Skeletal muscle cell (primary cell): ENCODE results near the gene SUFU.
"Not testable (repeated sequence)": the region's sequence is repeated elsewhere in the genome, so short reads cannot be mapped to it uniquely, and the experiment has no call there.

Experiments
- DNase-seq: peaks from one replicate; pipeline ENCODE4 v3.0.0-alpha.2; 2010; ENCODE audit warnings: low read depth
- H3K4me3 ChIP-seq: 2 replicates; pipeline ENCODE4 v1.5.1; 2011; ENCODE audit warnings: low read depth, mild to moderate bottlenecking, control low read depth, low read length, moderate library complexity

Gene SUFU

DNA sequence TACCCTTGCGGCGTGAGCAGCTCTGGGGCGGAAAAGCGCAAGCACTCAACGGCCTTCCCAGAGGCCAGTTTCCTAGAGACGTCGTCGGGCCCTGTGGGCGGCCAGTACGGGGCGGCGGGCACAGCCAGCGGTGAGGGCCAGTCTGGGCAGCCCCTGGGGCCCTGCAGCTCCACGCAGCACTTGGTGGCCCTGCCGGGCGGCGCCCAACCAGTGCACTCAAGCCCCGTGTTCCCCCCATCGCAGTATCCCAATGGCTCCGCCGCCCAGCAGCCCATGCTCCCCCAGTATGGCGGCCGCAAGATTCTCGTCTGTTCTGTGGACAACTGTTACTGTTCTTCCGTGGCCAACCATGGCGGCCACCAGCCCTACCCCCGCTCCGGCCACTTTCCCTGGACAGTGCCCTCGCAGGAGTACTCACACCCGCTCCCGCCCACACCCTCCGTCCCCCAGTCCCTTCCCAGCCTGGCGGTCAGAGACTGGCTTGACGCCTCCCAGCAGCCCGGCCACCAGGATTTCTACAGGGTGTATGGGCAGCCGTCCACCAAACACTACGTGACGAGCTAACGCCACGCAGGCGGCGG, 153.1 kb downstream of the SUFU start:
- no peak for DNase-seq
- H3K4me3 ChIP-seq = no peak overlapping the region

DNA sequence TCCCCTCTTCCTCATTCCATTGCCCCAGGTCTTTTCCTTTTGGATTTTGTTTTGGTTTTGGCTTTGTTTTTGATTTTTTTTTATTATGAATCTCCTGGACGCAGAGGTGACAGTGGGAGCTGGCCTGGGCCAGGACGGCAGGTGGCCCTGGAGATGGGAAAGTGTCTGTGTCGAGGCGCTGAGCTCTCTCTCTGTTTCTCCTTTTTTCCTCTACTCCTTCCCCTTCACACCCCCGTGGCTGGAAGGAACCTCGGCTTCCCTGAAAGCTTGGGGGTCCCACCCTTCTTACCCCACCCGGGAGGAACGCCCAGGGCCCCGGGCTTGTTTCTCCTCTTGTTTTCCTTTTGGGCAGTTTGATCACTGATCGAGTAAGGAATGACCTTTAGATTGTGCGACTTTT, 153.7 kb downstream of the SUFU start:
- H3K4me3 ChIP-seq = no peak overlapping the region
- no peak for DNase-seq

GRCh38 chr10:102657984-102658724, 154.4 kb downstream of the SUFU start:
- DNase-seq = no peak

DNA sequence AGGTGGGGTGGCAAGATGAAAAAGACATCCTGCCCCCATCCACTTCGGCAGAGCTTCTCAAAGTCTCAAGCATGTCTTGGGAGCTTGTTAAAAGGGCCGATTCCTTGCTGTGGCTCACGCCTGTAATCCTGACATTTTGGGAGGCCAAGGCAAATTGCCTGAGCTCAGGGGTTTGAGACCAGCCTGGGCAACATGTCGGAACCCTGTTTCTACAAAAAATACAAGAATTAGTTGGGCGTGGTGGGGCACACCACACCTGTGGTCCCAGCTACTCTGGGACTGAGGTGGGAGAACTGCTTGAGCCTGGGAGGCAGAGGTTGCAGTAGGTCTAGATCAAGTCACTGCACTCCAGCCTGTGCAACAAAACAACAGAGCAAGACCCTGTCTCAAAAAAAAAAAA, 155.0 kb downstream of the SUFU start:
- H3K4me3 ChIP-seq = no peak overlapping the region
- no peak for DNase-seq

More at GRCh38 chr10:102657984-102658724, 154.4 kb downstream of the SUFU start:
- no peak overlapping the region for H3K4me3 ChIP-seq

GRCh38 chr10:102660888-102661657, 157.3 kb downstream of the SUFU start:
- no peak for DNase-seq

DNA sequence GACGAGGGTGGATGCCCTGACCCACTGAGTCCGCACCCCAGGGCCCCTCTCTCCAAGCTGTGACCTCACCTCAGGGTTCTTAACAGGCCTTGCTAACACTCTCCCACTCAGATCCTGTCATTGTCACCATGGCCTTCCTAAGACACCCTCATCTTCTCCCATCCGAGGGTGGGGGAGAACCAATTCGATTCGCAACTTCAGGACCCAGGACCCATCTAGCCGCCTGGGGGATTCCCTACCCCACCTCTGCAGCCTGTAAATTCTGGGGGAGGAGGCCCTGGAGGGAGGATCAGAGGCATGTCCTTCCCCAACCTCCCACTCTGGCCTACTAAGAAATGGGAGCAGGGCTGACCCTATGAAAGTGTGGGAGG, 157.9 kb downstream of the SUFU start:
- no peak for DNase-seq
- no peak overlapping the region for H3K4me3 ChIP-seq

More at GRCh38 chr10:102660888-102661657, 157.3 kb downstream of the SUFU start:
- H3K4me3 ChIP-seq = no peak overlapping the region

GRCh38 chr10:102665904-102666509, 162.2 kb downstream of the SUFU start:
- no peak overlapping the region for H3K4me3 ChIP-seq
- DNase-seq = no peak

- H3K4me3 ChIP-seq, DNase-seq: not testable (repeated sequence)
Observed at GRCh38 chr10:102667411-102667810, 163.6 kb downstream of the SUFU start.

DNA sequence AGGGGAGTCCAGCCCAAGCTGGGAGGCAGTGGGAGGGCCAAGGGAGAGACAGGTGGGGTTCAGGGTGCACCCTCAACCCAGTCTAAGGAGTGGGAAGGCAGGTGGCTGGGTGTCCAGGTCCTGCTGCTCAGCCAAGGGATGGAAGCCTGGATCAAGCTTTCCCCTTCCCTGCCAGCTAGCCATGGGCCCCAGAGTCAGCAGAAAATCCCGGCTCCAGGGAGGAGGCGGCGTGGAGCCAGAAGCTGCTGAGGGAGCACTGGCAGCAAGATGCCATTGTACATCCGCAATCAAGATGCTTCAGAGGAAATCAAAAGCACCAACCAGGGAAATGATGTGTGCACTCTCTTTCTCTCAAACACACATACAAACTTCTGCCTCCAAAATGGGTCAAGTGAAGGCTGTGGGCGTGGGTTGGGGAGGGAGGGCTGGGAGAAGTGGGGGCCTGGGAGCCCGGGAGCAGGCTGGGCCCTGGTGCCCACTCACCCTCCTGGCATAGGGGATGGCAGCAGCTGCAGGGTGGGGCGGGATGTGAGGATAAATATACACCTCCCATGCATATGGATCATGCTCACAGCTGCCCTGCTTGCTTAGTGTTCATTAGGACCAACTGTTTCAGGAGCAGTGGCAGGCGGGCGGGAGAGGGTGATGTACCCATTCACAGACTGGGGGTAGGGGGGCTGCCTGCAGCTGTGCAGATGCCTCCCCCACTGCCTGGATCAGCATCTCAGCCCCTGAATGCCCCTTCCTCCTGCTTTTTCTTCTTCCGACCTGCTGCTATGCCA, 164.7 kb downstream of the SUFU start:
- DNase-seq = no peak
- no peak overlapping the region for H3K4me3 ChIP-seq

DNA sequence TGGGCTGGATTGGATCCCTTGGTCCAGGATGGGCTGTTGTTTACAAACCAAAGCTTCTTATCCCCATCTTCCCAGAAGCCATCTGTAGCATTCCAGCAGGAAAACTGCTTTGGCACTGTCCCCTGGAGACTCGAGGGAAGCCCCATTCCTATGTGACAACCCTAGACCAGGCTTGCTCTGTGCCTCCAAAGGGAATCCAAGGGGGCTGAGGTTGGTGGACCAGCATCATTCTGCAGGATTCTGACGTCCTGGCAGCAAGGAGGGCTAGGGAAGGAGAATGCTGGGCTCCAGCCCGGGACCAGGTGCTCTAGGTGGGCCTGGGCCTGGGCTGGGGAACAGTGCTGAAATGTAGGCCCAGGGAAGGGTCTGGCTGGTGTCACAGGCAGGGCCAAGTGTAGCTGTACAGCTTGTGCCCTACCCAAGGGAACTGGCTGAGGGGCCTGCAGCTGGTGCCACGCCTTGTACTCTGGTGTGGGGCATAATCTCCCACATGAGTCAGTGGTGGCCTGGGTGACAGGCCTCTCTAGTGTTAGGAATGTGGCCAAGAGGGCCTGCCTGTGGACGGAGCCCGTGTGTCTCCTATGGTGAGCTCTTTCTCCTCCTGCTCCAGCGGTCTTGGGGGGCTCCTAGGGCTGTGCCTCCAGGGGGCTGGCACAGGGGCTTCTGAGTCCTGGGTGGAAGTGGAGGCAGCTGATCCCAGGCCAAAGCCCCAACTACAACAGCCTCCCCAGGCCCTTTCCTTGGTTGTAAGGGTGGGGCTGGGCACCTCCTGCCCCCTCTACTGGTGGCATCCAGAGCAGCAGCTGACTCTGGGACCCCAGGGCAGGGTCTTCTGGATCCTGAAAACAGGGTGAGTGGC, 165.7 kb downstream of the SUFU start:
- no peak for DNase-seq
- no peak overlapping the region for H3K4me3 ChIP-seq

GRCh38 chr10:102670065-102670670, 166.4 kb downstream of the SUFU start:
- DNase-seq = no peak
- H3K4me3 ChIP-seq = no peak overlapping the region

DNA sequence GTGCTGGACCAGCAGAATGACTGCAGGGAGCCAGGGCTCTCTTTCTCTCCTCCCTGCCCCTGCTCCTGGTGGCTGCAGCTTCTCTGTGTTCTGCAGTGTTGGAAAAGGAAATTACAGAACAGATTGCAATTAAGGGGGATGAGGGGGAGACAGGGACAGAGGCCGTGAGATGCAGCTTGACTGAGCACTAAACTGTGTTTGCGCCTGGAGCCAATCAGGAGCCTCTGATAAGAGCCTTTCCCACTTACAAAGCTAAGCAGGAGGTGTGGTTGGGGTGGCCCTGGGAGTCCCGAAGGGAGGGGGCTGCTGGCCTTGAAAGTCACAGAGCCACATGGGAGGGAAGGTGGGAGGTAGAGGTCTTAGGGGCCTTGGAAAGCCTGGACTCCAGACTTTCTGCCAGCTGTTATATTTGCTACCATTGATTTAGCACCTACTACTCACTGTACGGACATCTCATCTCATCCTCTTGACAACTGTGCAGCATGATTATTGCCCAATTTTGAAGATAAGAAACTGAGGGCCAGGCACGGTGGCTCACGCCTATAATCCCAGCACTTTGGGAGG, 167.2 kb downstream of the SUFU start:
- no peak for DNase-seq
- H3K4me3 ChIP-seq = no peak overlapping the region

- no peak overlapping the region for H3K4me3 ChIP-seq
- DNase-seq = no peak
Observed at GRCh38 chr10:102673236-102673818, 169.6 kb downstream of the SUFU start.

GRCh38 chr10:102673819-102674511, 170.2 kb downstream of the SUFU start:
- H3K4me3 ChIP-seq = peak overlapping the region; percentile 0
- peak; percentile 61 for DNase-seq

GRCh38 chr10:102674566-102674965, 170.8 kb downstream of the SUFU start:
- DNase-seq = no peak
- no peak overlapping the region for H3K4me3 ChIP-seq

GRCh38 chr10:102675011-102675665, 171.4 kb downstream of the SUFU start:
- no peak for DNase-seq
- H3K4me3 ChIP-seq = no peak overlapping the region
